WERI-Rb-1 (cell line): ENCODE data around the gene RPS8.
"Not testable (repeated sequence)": the region's sequence is repeated elsewhere in the genome, so short reads cannot be mapped to it uniquely, and the experiment has no call there.

Experiments used
- DNase-seq: peaks from one replicate; pipeline ENCODE4 v3.0.0-alpha.2; 2020
- H3K27ac ChIP-seq: fragments of 250-450 bp; sonication (Bioruptor Pico); 2 replicates; pipeline ENCODE4 v1.5.1; 2020; ENCODE audit warnings: mild to moderate bottlenecking, moderate library complexity
- H3K27me3 ChIP-seq: fragments of 250-450 bp; sonication (Bioruptor Pico); 2 replicates; pipeline ENCODE4 v1.5.1; 2021; ENCODE audit warnings: mild to moderate bottlenecking, low read depth, moderate library complexity; ENCODE audit not compliant: insufficient read depth, severe bottlenecking
- H3K36me3 ChIP-seq: fragments of 250-450 bp; sonication (Bioruptor Pico); 2 replicates; pipeline ENCODE4 v1.5.1; 2020; ENCODE audit warnings: mild to moderate bottlenecking, moderate library complexity
- H3K4me3 ChIP-seq: 2 replicates; pipeline ENCODE4 v1.5.1; 2011; ENCODE audit warnings: low read depth, mild to moderate bottlenecking, control low read depth, low read length
- H3K9me3 ChIP-seq: fragments of 250-450 bp; sonication (Bioruptor Pico); 2 replicates; pipeline ENCODE4 v1.5.1; 2021; ENCODE audit warnings: mild to moderate bottlenecking, moderate library complexity; ENCODE audit not compliant: severe bottlenecking
- TF ChIP-seq, protein P1 (sequence below): IDR thresholded peaks from 2 replicates; pipeline ENCODE4 v1.5.1; 2011; ENCODE audit warnings: low read depth, mild to moderate bottlenecking, control low read depth, inconsistent platforms, low read length

RPS8 gene

GRCh38 chr1:44808938-44809917 lies 33.9 kb downstream of the RPS8 start:
- Histone ChIP-seq H3K36me3 (peaks cover 31% of the 10 kb centered on the region), H3K27ac (no peak overlapping the region), H3K9me3 (no peaks in the 10 kb centered on the region), H3K4me3 (no peak overlapping the region), H3K27me3 (no peaks in the 10 kb centered on the region)
- TF ChIP-seq, protein P1, sequence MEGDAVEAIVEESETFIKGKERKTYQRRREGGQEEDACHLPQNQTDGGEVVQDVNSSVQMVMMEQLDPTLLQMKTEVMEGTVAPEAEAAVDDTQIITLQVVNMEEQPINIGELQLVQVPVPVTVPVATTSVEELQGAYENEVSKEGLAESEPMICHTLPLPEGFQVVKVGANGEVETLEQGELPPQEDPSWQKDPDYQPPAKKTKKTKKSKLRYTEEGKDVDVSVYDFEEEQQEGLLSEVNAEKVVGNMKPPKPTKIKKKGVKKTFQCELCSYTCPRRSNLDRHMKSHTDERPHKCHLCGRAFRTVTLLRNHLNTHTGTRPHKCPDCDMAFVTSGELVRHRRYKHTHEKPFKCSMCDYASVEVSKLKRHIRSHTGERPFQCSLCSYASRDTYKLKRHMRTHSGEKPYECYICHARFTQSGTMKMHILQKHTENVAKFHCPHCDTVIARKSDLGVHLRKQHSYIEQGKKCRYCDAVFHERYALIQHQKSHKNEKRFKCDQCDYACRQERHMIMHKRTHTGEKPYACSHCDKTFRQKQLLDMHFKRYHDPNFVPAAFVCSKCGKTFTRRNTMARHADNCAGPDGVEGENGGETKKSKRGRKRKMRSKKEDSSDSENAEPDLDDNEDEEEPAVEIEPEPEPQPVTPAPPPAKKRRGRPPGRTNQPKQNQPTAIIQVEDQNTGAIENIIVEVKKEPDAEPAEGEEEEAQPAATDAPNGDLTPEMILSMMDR, result no peak
- no peak for DNase-seq

DNA sequence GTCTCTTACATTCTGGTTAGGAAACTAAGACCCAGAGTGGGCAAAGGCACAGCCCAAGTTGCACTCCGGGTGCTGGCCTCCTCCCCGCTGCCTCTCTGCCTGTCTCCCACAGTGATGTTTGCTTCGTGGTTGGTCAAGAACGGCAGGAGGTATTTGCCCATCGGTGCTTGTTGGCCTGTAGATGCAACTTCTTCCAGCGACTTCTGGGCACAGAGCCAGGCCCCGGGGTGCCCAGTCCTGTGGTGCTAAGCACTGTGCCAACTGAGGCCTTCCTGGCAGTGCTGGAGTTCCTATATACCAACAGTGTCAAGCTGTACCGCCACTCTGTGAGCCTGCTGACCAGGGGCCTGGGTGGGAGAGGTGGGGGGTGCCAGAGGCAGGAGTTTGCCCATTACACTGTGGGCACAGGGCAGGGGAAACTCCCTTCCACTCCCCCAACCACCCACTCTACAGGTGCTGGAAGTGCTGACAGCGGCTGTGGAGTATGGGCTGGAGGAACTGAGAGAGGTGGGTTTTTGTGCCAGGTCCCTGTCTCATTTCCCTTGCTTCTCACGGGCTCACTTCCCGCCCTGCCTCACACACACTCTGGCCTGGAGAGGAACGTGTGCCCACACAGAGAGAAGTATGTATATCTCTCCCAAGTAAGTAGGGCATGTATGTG lies 34.9 kb downstream of the RPS8 start:
- Histone ChIP-seq H3K27me3 (no peaks in the 10 kb centered on the region), H3K36me3 (peaks cover 23% of the 10 kb centered on the region), H3K27ac (no peak overlapping the region), H3K4me3 (no peak overlapping the region), H3K9me3 (no peaks in the 10 kb centered on the region)
- no peak for DNase-seq
- TF ChIP-seq, protein P1, result no peak

GRCh38 chr1:44810762-44811105 lies 35.4 kb downstream of the RPS8 start:
- not testable (repeated sequence) for DNase-seq, H3K27me3 ChIP-seq, H3K9me3 ChIP-seq, H3K27ac ChIP-seq, H3K4me3 ChIP-seq
- peaks cover 18% of the 10 kb centered on the region for H3K36me3 ChIP-seq

- TF ChIP-seq, protein P1, result no peak
- H3K36me3 ChIP-seq, result peaks cover 13% of the 10 kb centered on the region; the same call in 1 of the 2 replicates
- DNase-seq, result no peak
- no peak overlapping the region for H3K27ac ChIP-seq
- no peaks in the 10 kb centered on the region for H3K9me3 ChIP-seq
- H3K27me3 ChIP-seq, result no peaks in the 10 kb centered on the region
- no peak overlapping the region for H3K4me3 ChIP-seq
Observed at GRCh38 chr1:44811234-44811633, 35.9 kb downstream of the RPS8 start.

GRCh38 chr1:44812822-44813543 lies 37.6 kb downstream of the RPS8 start:
- TF ChIP-seq, protein P1, result no peak
- H3K27ac ChIP-seq, result no peak overlapping the region
- DNase-seq, result no peak
- no peak overlapping the region for H3K4me3 ChIP-seq
- no peaks in the 10 kb centered on the region for H3K9me3 ChIP-seq
- H3K36me3 ChIP-seq, result peaks cover 3% of the 10 kb centered on the region; the same call in 1 of the 2 replicates
- H3K27me3 ChIP-seq, result no peaks in the 10 kb centered on the region

GRCh38 chr1:44815926-44816325 lies 40.6 kb downstream of the RPS8 start:
- DNase-seq, H3K27me3 ChIP-seq, H3K36me3 ChIP-seq, H3K9me3 ChIP-seq, H3K27ac ChIP-seq, H3K4me3 ChIP-seq: not testable (repeated sequence)
